Fibroblast of lung (primary cell): ENCODE results near the gene CLIP2. TPM values are rescaled to one million over a fixed set of nuclear protein-coding genes. Genes with fewer than 3 reads are reported as not detected.
"Not testable (repeated sequence)": the region's sequence is repeated elsewhere in the genome, so short reads cannot be mapped to it uniquely, and the experiment has no call there.

Experiments
- DNase-seq, 2 donors: peaks; one replicate each; pipeline versions ENCODE4 v3.0.0 to v3.0.0-alpha.2; 2010; ENCODE audit warnings: low read depth in 2 of 2
- H2AFZ ChIP-seq: 2 replicates; pipeline ENCODE4 v1.5.1; 2012; ENCODE audit warnings: low read length, control low read depth, inconsistent platforms
- H3K27ac ChIP-seq: 2 replicates; pipeline ENCODE4 v1.5.1; 2011; ENCODE audit warnings: low read length, control low read depth; ENCODE audit not compliant: insufficient read depth
- H3K27me3 ChIP-seq: 2 replicates; pipeline ENCODE4 v1.5.1; 2011; ENCODE audit warnings: mild to moderate bottlenecking, low read length; ENCODE audit not compliant: control insufficient read depth, insufficient read depth
- H3K36me3 ChIP-seq: 2 replicates; pipeline ENCODE4 v1.5.1; 2011; ENCODE audit warnings: low read length; ENCODE audit not compliant: control insufficient read depth, insufficient read depth
- H3K4me1 ChIP-seq: 2 replicates; pipeline ENCODE4 v1.5.1; 2011; ENCODE audit warnings: low read length; ENCODE audit not compliant: control insufficient read depth, insufficient read depth; ENCODE audit errors: extremely low read depth
- H3K4me2 ChIP-seq: 2 replicates; pipeline ENCODE4 v1.5.1; 2011; ENCODE audit warnings: low read length, control low read depth; ENCODE audit not compliant: insufficient read depth; ENCODE audit errors: extremely low read depth
- H3K4me3 ChIP-seq, 4 experiments: fragments of 200-600 bp in 1 of 4; sonication (generic) in 1 of 4; replicated peaks in 1 of 4; 2 replicates each; pipeline ENCODE4 v1.5.1; 2011 to 2016; ENCODE audit warnings: low read length in 4 of 4, low read depth in 3 of 4, mild to moderate bottlenecking in 3 of 4, control low read depth in 2 of 4, inconsistent platforms in 1 of 4, mixed read lengths in 1 of 4; ENCODE audit not compliant: insufficient read depth in 1 of 4; ENCODE audit errors: control extremely low read depth in 1 of 4
- H3K79me2 ChIP-seq: 2 replicates; pipeline ENCODE4 v1.5.1; 2012; ENCODE audit warnings: mild to moderate bottlenecking, low read length, inconsistent platforms; ENCODE audit not compliant: control insufficient read depth, insufficient read depth
- H3K9ac ChIP-seq: 2 replicates; pipeline ENCODE4 v1.5.1; 2011; ENCODE audit warnings: mild to moderate bottlenecking, low read length, control low read depth; ENCODE audit not compliant: insufficient read depth
- H3K9me3 ChIP-seq: 2 replicates; pipeline ENCODE4 v1.5.1; 2012; ENCODE audit warnings: low read depth, low read length; ENCODE audit not compliant: control insufficient read depth, insufficient read depth
- H4K20me1 ChIP-seq: 2 replicates; pipeline ENCODE4 v1.5.1; 2011; ENCODE audit warnings: low read length; ENCODE audit not compliant: control insufficient read depth, insufficient read depth; ENCODE audit errors: extremely low read depth
- CTCF ChIP-seq, 2 donors: IDR thresholded peaks in 1 of 2; conservative IDR thresholded peaks in 1 of 2; 1 replicate in 1 of 2; 2 replicates in 1 of 2; pipeline ENCODE4 v1.5.1; 2011 to 2012; ENCODE audit warnings: low read length in 2 of 2, control low read depth in 1 of 2, inconsistent platforms in 1 of 2, low read depth in 1 of 2, mild to moderate bottlenecking in 1 of 2
- EZH2 ChIP-seq: IDR thresholded peaks from 2 replicates; pipeline ENCODE4 v1.5.1; 2012; ENCODE audit warnings: low read length, control low read depth, mild to moderate bottlenecking; ENCODE audit errors: missing control alignments
- polyA plus RNA-seq, 2 donors: library from polyadenylated mRNA; depleted of rRNA in 1 of 2; stranded (reverse) in 1 of 2; unstranded in 1 of 2; fragments of >200 nt; gene quantifications; 2 replicates each; pipeline ENCODE4 v1.2.1, GENCODE V29; 2011 to 2012; ENCODE audit warnings: missing spikeins in 1 of 2
- total RNA-seq: library from RNA; depleted of rRNA; stranded (reverse); fragments of >200 nt; gene quantifications from 2 replicates; pipeline ENCODE4 v1.2.1, GENCODE V29; 2014

Gene CLIP2
- total and polyA plus RNA-seq, 2 donors (not counting 1 experiment from before 2014, with no cell fraction given): 13.1 to 77.8 TPM

GRCh38 chr7:74349621-74350020 lies 60.4 kb downstream of the CLIP2 start:
- TF ChIP-seq EZH2 (no peak), CTCF (conservative IDR thresholded peaks at IDR 0.05 in 1 of 2, IDR thresholded peaks at IDR 0.05 in 1 of 2; ENCODE audit: low read depth in 1 of 2, low read length in 2 of 2) (no peak)
- no peak for DNase-seq
- Histone ChIP-seq H3K4me1 (no peaks in the 10 kb centered on the region), H3K4me3 (no peak overlapping the region), H2AFZ (no peak overlapping the region), H3K27me3 (no peaks in the 10 kb centered on the region), H3K9me3 (no peaks in the 10 kb centered on the region), H3K4me2 (no peak overlapping the region), H3K27ac (no peak overlapping the region), H3K9ac (no peak overlapping the region), H3K79me2 (peaks cover 2% of the 10 kb centered on the region), H3K36me3 (no peaks in the 10 kb centered on the region), H4K20me1 (no peaks in the 10 kb centered on the region)

GRCh38 chr7:74350751-74351150 lies 61.5 kb downstream of the CLIP2 start:
- no peak overlapping the region for H3K4me2 ChIP-seq
- no peak overlapping the region for H3K4me3 ChIP-seq
- no peaks in the 10 kb centered on the region for H3K79me2 ChIP-seq
- H3K36me3 ChIP-seq: peaks cover 3% of the 10 kb centered on the region
- no peaks in the 10 kb centered on the region for H3K9me3 ChIP-seq
- no peaks in the 10 kb centered on the region for H3K27me3 ChIP-seq
- no peak overlapping the region for H2AFZ ChIP-seq
- no peak overlapping the region for H3K27ac ChIP-seq
- TF ChIP-seq EZH2 (no peak), CTCF (conservative IDR thresholded peaks at IDR 0.05 in 1 of 2, IDR thresholded peaks at IDR 0.05 in 1 of 2; ENCODE audit: low read depth in 1 of 2, low read length in 2 of 2) (no peak)
- H3K9ac ChIP-seq: no peak overlapping the region
- DNase-seq: no peak
- H4K20me1 ChIP-seq: no peaks in the 10 kb centered on the region
- H3K4me1 ChIP-seq: peaks cover 4% of the 10 kb centered on the region

GRCh38 chr7:74351836-74352235 lies 62.6 kb downstream of the CLIP2 start:
- H2AFZ ChIP-seq: no peak overlapping the region
- H3K4me1 ChIP-seq: peaks cover 4% of the 10 kb centered on the region
- H3K9me3 ChIP-seq: no peaks in the 10 kb centered on the region
- no peak overlapping the region for H3K4me2 ChIP-seq
- no peak overlapping the region for H3K4me3 ChIP-seq
- H3K9ac ChIP-seq: no peak overlapping the region
- no peaks in the 10 kb centered on the region for H4K20me1 ChIP-seq
- no peak overlapping the region for H3K27ac ChIP-seq
- peaks cover 7% of the 10 kb centered on the region for H3K36me3 ChIP-seq
- H3K27me3 ChIP-seq: no peaks in the 10 kb centered on the region
- DNase-seq: no peak
- no peaks in the 10 kb centered on the region for H3K79me2 ChIP-seq
- TF ChIP-seq EZH2 (no peak), CTCF (conservative IDR thresholded peaks at IDR 0.05 in 1 of 2, IDR thresholded peaks at IDR 0.05 in 1 of 2; ENCODE audit: low read depth in 1 of 2, low read length in 2 of 2) (no peak)

- H3K4me3 ChIP-seq, H3K4me1 ChIP-seq, H3K4me2 ChIP-seq, H3K9me3 ChIP-seq, H4K20me1 ChIP-seq, H3K36me3 ChIP-seq, DNase-seq, H2AFZ ChIP-seq, H3K79me2 ChIP-seq, H3K9ac ChIP-seq, H3K27me3 ChIP-seq, H3K27ac ChIP-seq: not testable (repeated sequence)
Measured at GRCh38 chr7:74352551-74353138, 63.4 kb downstream of the CLIP2 start.
